CD4-positive, alpha-beta T cell treated with Interleukin-4 for 4 hours (primary cell): ENCODE measurements around the gene SHISA7.
"Not testable (repeated sequence)": the region's sequence is repeated elsewhere in the genome, so short reads cannot be mapped to it uniquely, and the experiment has no call there.

Source experiments
- DNase-seq: peaks from one replicate; pipeline ENCODE4 v3.0.0-alpha.2; 2020

The SHISA7 gene

DNA sequence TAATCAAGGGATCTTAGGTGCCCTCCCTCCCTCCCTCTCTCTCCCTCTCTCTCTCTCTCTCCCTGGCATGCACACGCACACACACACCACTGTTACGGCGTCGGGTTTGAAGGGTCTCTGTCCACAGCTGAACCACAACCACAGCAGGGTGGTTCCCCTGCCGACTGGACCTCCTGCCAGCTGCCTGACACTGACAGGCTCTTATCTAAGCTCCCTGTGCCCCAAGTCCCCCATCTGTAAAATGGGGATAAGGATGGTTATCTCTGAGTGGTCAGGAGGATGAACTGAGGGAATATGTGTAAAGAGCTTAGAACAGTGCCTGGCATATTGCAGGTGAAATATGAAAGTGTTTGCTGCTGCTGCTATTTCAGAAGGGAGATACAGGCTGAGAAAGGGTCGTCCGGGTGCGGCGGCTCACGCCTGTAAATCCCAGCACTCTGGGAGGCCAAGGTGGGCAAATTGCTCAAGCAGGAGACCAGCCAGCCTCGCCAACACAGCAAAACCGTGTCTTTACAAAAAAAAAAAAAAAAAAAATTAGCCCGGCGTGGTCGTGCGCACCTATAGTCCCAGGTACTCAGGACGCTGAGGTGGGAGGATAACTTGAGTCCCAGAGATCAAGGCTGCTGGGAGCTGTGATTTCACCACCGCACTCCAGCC, 852 bp upstream of the SHISA7 start:
- DNase-seq = no peak

DNA sequence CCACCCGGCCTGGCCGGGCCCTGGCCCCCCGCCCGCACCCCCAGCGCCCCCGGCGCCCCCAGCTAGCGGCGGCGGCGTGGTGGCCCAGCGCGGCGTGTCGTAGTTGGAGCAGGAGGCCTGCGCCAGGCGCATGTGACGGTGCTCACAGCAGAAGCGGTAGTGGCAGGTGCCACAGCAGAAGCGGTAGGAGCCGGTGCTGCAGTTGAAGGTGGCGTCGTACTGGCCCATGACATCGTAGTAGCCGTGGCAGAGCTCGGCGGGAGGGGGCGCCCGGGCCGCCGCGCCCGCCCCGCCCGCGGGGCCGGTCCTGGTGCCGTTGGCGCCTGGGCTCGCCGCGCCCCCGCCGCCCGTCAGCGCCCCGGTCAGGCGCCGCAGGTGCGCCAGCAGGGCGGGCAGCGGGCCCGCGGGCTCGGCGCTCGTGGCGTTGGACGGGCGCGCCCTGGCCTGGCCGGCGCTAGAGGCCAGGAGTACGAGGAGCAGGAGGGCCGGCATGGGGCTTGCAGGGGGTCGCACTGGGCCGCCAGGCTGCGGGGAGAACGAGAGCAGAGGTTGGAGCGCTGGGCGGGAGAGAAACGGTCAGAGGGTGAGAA, 633 bp downstream of the SHISA7 start:
- no peak for DNase-seq

DNA sequence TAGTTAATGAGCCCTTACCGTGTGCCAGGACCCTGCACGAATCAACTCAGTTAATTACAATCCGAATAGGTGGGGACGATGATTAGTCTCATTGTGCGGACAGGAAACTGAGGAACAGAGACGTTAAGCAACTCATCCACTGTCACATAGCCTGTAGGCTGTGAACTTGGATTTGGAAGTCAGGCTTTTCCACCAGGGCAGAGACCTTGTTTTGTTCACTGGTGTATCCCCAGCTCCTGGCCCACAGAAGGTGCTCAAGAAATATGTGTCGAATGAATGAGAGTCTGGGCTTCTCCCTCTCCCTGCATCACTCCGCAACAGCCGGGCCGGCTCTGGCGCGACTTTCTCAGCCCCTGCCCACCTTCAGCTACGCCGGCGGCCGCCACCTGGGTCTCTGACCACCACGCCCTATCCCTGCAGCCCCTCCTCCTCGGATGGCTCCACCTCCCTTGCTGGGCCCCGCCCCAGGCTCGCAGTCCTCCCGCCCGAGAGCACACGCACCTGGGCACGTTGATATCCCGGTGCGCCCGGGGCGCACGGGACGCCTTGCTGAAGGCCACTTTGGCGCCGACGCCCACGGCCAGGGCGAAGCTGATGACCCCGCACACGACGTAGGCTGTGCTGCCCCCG, 1.3 kb downstream of the SHISA7 start:
- DNase-seq = no peak

DNA sequence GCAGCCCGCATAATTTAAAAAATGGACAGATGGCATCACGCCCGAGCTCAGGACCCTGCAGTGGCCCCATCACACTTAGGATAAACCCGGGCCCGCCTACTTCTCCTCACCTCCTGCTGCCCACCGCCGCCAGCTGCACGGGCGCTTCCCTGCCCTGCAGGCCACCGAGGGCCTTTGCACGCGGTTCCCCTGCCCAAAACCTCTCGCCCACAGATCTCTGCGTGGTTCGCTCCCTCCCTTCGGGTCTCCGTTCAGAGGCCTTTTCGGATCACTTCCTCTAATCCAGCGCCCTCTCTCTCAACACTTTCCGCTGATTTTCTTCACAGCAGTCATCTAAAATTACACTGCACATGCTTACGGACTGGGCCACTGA, 1.8 kb downstream of the SHISA7 start:
- no peak for DNase-seq

DNA sequence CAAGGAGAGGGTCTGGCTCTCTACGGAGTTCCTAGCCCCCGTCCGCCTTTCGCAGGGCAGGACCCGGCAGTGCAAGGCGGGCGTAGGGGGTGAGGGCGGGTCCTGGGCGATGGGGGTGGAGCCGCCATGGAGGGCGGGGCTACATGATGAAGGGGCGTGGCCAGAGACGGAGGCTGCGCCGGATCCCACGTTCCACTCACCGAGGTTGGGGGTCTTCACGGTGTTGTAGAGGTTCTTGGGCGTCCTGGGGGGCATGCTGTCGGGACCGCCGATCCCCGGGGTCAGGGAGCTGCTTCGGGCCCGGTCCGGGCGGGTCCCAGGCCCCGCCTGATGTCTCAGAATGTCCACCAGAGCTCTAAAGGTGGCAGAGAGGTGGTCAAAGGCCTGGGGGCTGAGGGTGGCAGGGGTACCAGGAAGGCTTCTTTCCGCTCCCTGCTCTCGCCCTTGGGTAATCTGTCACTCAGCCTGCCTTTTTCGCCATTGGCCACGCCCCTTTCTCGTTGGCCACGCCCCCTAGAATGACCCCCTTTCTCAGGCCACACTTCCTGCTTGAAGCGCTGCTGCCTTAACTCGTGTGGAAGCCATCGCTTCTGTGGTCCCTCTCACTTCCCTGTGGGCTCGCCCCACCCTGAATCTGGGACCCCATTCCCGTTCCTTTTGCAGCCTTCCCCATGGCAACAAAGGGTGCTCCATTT, 2.5 kb downstream of the SHISA7 start:
- DNase-seq = no peak

DNA sequence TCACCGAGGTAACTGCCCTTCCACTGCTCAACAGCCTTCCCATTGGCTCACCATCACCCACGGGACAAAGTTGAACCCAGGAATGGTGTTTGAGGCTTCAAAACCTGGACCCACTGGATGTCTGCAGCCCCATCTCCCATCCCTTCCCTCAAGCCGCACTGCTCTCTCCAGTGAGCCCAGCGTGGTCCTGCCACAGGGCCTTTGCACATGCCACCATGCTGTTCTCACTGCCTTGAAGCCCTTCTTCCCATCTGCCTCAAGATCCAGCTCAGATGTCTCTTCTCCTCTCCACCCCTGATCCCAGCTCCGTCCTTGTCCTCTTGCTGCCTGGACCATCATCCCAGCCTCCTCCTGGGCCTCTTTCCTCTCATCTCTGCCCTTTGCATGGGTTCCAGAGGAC, 4.0 kb downstream of the SHISA7 start:
- no peak for DNase-seq

DNA sequence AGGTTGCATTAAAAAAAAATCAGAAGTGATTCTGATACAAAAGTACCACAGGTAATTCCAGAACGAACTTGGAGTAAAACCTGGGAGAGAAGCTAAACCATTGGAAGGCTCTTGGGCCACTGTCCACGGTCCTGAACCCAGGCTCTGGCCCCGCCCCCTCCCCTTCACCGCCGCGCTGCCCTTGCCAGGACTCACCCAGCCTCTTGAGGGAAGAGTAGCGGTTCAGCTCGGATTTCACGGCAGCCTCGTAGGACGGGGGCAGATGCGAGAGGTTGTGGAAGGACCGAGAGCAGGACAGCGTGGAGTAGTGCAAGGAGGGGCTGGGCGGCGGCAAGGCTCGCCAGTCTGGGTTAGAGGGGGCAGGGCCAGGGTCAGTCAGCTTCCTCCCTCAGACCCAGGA, 5.7 kb downstream of the SHISA7 start:
- DNase-seq = no peak

DNA sequence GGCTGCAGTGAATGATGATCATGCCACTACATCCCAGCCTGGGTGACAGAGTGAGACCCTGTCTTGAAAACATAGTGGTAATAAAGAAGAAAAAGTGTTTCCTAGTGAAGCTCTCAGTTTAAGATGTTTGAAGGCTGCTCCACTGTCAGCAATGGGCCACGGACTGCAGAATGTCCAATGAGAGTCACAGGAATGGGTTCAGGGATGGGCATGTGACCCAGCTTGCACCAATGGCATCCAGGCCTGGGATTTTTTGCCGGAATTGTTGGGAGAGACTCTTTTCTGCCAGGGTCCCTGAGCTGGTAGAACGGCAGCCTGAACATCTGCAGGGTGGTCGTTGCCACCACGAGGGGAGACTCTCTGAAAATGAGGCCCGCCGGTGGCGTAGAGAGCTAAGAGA, 6.3 kb downstream of the SHISA7 start:
- no peak for DNase-seq

DNA sequence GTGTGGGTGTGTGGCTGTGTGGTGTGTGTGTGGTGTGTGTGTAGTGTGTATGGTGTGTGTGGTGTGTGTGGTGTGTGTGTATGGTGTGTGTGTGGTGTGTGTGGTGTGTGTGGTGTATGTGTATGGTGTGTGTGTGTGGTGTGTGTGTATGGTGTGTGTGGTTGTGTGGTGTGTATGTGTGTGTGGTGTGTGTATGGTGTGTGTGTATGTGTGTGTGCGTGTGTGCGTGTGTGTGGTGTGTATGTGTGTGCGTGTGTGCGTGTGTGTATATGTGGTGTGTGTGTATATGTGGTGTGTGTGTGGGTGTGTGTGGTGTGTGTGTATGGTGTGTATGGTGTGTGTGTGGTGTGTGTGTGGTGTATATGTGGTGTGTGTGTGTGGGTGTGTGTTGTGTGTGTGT, 8.1 kb downstream of the SHISA7 start:
- no peak for DNase-seq

DNA sequence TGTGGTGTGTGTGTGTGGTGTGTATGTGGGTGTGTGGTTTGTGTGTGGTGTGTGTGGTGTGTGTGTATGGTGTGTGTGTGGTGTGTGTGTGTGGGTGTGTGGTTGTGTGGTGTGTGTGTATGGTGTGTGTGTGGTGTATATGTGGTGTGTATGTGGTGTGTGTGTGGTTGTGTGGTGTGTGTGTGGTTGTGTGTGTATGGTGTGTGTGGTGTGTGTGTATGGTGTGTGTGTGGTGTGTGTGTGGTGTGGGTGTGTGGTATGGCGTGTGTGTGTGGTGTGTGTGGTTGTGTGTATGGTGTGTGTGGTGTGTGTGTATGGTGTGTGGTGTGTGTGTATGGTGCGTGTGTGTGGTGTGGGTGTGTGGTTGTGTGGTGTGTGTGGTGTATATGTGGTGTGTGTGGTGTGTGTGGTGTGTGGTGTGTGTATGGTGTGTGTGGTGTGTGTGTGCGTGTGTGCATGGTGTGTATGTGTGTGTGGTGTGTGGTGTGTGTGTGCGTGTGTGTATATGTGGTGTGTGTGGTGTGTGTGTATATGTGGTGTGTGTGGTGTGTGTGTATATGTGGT, 8.7 kb downstream of the SHISA7 start:
- no peak for DNase-seq

DNA sequence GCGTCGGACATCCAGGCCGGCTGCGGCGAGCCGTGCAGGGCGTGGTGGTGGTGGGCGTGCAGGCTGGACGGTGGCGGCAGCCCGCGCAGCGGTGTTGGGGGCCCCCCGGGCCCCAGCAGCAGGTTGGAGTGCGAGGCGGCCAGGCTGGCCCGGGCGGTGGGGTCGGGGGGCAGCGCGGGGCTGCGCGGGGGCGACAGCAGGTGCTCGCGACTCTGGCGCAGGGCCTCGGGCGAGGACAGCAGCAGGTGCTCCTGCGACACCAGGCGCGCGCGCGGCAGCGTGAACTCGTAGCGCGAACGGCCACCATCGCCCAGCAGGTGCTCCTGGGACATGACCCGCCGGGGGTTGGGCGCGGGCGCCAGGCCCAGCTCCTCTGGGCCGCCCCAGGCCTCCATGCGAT, 9.8 kb downstream of the SHISA7 start:
- no peak for DNase-seq

DNA sequence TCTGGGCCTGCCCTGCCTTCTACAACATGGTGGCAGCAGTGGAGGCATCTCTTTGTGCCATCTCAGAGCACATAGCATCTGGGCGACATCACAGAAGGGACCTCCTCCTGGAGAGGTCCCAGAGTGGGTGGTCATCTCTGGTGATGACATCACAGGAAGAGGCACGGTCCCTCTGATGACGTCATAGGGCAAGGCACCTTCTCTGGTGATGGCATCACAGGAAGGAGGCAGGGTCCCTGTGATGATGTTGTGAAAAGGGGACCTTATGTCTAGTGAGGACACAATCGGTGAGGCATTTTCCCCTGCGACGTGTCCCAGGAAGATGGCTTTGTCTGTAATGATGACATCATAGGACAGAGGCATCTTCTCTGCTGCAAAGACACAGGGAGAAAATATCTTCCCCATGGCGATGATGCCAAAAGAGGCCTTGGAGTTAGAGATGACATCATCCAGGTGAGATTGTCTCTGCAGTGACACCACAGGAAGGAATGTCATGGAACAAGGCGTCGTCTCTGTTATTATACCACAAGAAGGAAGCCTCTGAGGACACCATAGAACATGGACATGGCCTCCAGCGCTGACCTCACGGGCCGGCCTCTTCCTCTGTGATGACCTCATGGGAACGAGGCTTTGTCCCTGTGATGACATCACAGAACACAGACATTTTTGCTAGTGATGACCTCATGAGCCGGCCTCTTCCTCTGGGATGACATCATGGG, 10.7 kb downstream of the SHISA7 start:
- DNase-seq = no peak

DNA sequence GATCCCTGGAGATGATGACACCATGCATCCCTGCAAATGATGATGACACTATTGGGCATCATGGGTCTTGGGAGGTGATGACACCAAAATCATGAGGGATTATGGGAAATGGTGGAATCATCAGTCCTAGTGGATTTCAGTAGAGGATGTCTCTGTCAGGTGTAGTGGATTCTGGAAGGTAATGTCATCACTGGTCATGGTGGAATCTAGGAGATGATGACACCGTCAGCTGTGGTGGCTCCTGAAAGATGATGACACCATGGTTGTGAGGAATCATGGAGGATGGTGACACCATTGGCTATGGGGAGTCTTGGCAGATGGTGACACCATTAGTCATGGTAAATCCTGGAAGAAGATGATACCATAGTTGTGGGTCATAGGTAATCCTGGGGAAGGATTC, 11.9 kb downstream of the SHISA7 start:
- no peak for DNase-seq

DNA sequence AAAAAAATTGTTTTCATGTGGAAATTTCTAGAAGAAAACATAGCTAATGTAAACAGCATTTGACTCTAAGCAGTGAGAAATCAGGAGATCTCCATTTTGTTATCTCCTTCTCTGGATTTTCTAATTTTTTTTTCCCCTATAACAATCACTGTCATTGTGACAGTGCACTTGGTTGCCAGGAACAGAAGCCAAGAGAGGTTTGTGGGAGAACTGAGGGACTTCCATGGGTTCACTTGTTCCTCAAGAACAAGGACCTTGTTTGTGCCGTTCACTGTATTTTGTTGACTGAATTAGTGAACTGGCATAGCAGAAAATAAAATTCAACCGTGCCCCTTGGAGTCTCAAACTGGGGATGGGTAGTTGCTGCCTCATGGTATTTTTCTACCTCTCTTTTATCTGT, 17.1 kb downstream of the SHISA7 start:
- DNase-seq = no peak

DNA sequence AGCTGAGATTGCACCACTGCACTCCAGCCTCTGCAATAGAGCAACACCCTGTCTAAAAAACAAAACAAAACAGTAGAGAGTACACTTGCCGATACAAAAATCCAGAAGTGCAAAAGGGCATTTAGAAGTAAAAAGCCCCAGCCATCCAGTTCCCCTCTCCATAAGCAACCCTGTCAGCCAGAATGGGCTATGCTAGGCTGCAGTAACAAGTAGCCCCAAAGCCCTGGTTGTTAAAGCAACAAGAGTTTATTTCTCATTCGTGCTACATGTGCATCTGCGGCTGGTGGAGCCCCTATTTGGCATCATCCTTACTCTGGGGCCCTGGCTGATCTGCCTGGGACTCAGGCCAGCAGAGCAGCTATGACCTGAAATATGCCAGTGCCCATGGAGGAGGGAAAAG, 18.6 kb downstream of the SHISA7 start:
- no peak for DNase-seq

DNA sequence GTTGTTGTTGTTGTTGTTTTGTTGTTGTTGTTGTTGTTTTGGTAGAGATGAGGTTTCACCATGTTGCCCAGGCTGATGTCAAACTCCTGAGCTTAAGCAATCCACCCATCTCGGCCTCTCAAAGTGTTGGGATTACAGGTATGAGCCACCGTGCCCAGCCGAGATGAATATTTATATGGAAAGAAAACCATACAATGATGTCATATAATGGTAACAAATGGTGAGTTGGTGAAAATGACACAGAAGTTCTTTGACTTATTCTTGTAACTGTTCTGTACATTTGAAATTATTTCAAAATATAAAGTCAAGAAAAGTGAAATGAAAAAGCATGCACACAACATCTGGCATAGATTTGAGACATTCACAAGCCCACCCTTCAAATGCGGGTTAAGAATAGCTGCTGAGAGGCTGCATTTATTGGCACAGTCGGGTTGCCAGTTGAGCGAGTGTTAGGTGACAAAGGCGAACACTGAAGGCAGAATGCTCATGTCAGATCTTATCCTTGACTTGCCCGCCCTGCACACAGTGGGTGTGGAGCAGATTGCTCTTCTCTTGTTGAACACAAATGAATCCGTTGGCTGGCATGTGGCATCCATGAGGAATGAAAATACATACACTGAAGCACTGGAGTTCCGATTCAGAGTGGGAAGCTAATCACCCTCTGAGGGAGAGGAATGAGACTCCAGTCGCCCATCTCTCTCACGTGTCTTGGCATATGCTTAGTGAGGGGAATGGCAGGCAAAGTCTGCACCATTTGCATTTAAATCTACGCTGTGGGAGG, 19.7 kb downstream of the SHISA7 start:
- no peak for DNase-seq

DNA sequence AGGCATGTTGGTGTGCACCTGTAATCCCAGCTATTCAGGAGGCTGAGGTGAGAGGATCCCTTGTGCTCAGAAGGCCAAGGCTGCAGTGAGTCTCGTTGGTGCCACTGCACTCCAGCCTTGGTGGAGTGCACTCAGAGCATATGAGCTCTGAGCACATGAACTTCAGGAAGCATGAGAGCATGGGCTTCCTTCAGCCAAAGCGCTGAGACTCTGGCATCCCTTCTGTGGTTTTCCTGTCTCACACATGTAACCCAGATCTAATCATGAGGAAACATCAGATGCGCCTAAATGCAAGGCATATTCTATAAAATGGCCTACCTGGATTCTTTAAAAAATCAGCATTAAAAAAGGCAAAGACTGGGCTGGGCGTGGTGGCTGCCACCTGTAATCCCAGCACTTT, 21.8 kb downstream of the SHISA7 start:
- peak; percentile 51 for DNase-seq

DNA sequence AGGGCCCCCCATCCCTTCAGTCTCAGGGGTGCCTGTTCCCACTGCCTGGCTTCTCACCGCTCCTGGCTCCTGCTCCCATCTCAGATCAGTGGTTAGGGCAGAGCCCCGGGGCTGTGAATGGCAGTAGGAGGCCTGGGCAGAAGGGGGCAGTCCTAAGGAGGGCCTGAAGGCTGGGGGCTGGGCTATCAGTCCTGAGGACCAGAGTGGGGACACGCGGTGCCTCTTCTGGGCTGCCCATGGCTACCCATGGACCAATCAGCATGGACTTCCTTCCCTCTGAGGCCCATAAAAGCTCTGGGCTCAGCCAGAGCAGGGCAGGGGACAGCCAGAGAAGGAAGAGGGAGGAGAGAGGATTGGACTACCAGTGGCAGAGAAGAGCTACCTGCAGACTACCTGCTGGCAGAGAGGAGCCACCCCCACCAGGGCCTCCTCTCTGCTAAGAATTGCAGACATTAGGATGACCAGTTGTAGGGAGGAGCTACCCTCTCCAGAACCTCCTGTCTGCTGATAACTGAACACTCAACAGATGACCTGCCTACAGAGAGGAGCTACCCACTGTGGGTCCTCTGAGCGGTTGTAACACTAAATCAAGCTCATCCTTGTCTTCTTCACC, 23.4 kb downstream of the SHISA7 start:
- DNase-seq = no peak

DNA sequence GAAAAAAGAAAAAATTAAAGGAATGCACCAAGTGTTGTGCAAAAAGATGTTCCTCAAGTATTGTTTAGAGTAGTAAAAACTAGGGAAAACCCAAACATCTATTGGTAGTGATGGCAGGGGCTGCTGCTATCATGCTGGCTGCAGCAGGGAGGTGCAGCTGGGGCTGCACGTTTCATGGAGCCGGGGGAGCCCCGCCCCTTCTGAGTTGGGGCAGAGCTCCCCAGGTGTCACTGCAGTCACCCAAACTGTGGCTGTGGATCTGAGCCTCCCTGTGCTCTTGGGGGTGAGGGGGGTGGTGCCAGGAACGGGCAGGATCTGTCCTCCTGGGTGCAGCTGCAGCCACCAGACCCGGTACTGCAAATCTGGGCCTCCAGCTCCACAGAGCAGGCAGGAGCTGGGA, 24.0 kb downstream of the SHISA7 start:
- DNase-seq = no peak

DNA sequence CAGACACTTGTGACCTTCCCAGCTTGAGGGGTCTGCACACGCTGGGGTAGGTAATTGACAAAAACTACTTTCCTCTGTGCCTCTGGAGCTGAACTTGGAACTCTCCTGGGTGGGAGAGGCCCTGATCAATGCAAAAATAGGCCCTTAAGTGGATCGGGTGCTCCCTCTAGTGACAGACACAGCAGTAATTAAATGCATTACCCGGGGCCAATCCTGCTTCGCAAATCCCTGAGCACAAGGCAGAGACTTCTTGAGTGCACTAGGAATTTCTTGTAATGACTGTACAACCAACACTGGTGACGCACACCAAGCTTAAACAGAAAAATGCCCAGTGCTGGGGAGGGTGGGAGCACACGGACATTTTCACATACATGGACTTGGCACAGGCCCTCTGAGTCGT, 24.9 kb downstream of the SHISA7 start:
- peak; percentile 61 for DNase-seq

DNA sequence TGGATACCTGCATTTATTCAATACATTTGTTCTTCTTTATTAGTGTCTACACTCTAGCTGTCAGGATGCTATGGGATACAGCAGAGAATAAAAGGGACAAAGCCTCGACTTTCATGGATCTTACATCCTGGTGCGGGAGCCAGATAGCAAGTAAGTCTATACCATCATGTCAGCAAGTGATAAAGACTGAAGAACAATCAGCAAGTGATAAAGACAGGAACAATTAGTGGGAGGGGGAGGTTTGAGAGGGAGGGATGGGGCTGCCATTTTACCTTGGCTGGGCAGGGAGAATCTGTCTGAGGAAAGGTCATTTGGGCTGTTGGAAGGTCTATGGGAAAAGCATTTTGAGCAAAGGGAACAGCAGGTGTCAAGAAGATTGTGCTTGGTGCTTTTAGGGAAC, 32.9 kb downstream of the SHISA7 start:
- no peak for DNase-seq

DNA sequence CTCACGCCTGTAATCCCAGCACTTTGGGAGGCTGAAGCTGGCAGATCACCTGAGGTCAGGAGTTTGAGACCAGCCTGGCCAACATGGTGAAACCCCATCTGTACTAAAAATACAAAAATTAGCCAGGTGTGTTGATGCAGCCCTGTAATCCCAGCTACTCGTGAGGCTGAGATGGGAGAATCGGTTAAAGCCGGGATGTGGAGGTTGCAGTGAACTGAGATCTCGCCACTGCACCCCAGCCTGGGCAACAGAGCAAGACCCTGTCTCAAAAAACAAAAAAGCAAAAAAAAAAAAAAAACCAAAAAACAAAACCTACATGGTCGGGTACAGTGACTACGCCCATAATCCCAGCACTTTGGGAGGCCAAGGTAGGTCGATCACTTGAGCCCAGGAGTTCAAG, 33.9 kb downstream of the SHISA7 start:
- DNase-seq = not testable (repeated sequence)
